Neuronal stem cell (in vitro differentiated cells): Measurements from ENCODE around the gene EFCAB11.

ENCODE experiments used
- DNase-seq: peaks from one replicate; pipeline ENCODE4 v3.0.0-alpha.2; 2013; ENCODE audit warnings: low spot score
- H2AFZ ChIP-seq: one replicate; pipeline ENCODE4 v1.6.1; 2013; ENCODE audit warnings: mild to moderate bottlenecking, low read length, inconsistent platforms
- H2AK5ac ChIP-seq: 2 replicates; pipeline ENCODE4 v1.6.1; 2013; ENCODE audit warnings: low read depth, mild to moderate bottlenecking, inconsistent platforms, low read length, moderate library complexity, mixed read lengths
- H2BK120ac ChIP-seq: 2 replicates; pipeline ENCODE4 v1.6.1; 2013; ENCODE audit warnings: low read depth, mild to moderate bottlenecking, inconsistent platforms, low read length, moderate library complexity, mixed read lengths
- H2BK12ac ChIP-seq: one replicate; pipeline ENCODE4 v1.6.1; 2013; ENCODE audit warnings: low read length, inconsistent platforms
- H2BK15ac ChIP-seq: 2 replicates; pipeline ENCODE4 v1.6.1; 2013; ENCODE audit warnings: mild to moderate bottlenecking, low read length, inconsistent platforms, mixed read lengths
- H2BK5ac ChIP-seq: one replicate; pipeline ENCODE4 v1.6.1; 2013; ENCODE audit warnings: inconsistent platforms, mild to moderate bottlenecking, low read length, moderate library complexity
- H3K14ac ChIP-seq: one replicate; pipeline ENCODE4 v1.6.1; 2013; ENCODE audit warnings: low read length, inconsistent platforms
- H3K18ac ChIP-seq: 2 replicates; pipeline ENCODE4 v1.6.1; 2013; ENCODE audit warnings: low read length, inconsistent platforms
- H3K23ac ChIP-seq: 2 replicates; pipeline ENCODE4 v1.6.1; 2013; ENCODE audit warnings: low read depth, mild to moderate bottlenecking, mixed read lengths, low read length, inconsistent platforms; ENCODE audit not compliant: poor library complexity
- H3K27ac ChIP-seq: replicated peaks from 3 replicates; pipeline ENCODE4 v1.5.1; 2013; ENCODE audit warnings: low read length, inconsistent platforms
- H3K27me3 ChIP-seq, 3 experiments: 2 replicates each; pipeline ENCODE4 v1.6.1; 2013; ENCODE audit warnings: low read length in 3 of 3, mild to moderate bottlenecking in 2 of 3, inconsistent platforms in 1 of 3, low read depth in 1 of 3, mixed read lengths in 1 of 3, moderate library complexity in 1 of 3; ENCODE audit not compliant: control insufficient read depth in 3 of 3, insufficient read depth in 3 of 3
- H3K36me3 ChIP-seq, 2 donors: replicated peaks in 1 of 2; 2 replicates each; pipeline ENCODE4 v1.6.1; 2013; ENCODE audit warnings: low read length in 2 of 2; ENCODE audit not compliant: control insufficient read depth in 2 of 2, insufficient read depth in 2 of 2
- H3K4ac ChIP-seq: 2 replicates; pipeline ENCODE4 v1.6.1; 2013; ENCODE audit warnings: inconsistent platforms, mild to moderate bottlenecking, low read length, moderate library complexity
- H3K4me1 ChIP-seq, 2 donors: 1 replicate in 1 of 2; 2 replicates in 1 of 2; pipeline ENCODE4 v1.6.1; 2013; ENCODE audit warnings: low read length in 2 of 2, low read depth in 1 of 2; ENCODE audit not compliant: control insufficient read depth in 2 of 2, insufficient read depth in 1 of 2
- H3K4me2 ChIP-seq: one replicate; pipeline ENCODE4 v1.6.1; 2013; ENCODE audit warnings: mild to moderate bottlenecking, low read length, inconsistent platforms; ENCODE audit not compliant: insufficient read depth, poor library complexity, severe bottlenecking
- H3K4me3 ChIP-seq, 2 donors: 2 replicates each; pipeline ENCODE4 v1.5.1; 2013; ENCODE audit warnings: low read length in 2 of 2, mild to moderate bottlenecking in 2 of 2, inconsistent platforms in 1 of 2, moderate library complexity in 1 of 2
- H3K79me1 ChIP-seq: one replicate; pipeline ENCODE4 v1.6.1; 2013; ENCODE audit warnings: low read depth, mild to moderate bottlenecking, inconsistent platforms, low read length, moderate library complexity
- H3K9ac ChIP-seq: one replicate; pipeline ENCODE4 v1.6.1; 2013; ENCODE audit warnings: mild to moderate bottlenecking, low read depth, low read length, inconsistent platforms; ENCODE audit not compliant: poor library complexity
- H3K9me3 ChIP-seq, 2 donors: replicated peaks in 1 of 2; 2 replicates each; pipeline versions ENCODE3 to v1.6.1; 2013; ENCODE audit warnings: low read length in 2 of 2, mild to moderate bottlenecking in 2 of 2, inconsistent platforms in 1 of 2, low read depth in 1 of 2, mixed read lengths in 1 of 2, moderate library complexity in 1 of 2; ENCODE audit not compliant: control insufficient read depth in 2 of 2, insufficient read depth in 1 of 2
- H4K8ac ChIP-seq: one replicate; pipeline ENCODE4 v1.6.1; 2013; ENCODE audit warnings: low read depth, mild to moderate bottlenecking, inconsistent platforms, low read length, moderate library complexity
- H4K91ac ChIP-seq: one replicate; pipeline ENCODE4 v1.6.1; 2013; ENCODE audit warnings: low read length, low read depth, mild to moderate bottlenecking, inconsistent platforms; ENCODE audit not compliant: poor library complexity
- WGBS, 2 donors: extraction: QIAGEN DNeasy Blood & Tissue Kit; methylation state at CpG; one replicate each; pipeline ENCODE4 v1.1.7; 2013; ENCODE audit warnings: missing lambda C conversion rate in 2 of 2, mixed read lengths in 1 of 2; ENCODE audit not compliant: insufficient read length in 2 of 2, insufficient replicate concordance in 1 of 2; ENCODE audit errors: extremely low coverage in 2 of 2; 5-methylcytosine and 5-hydroxymethylcytosine counted together

Gene EFCAB11

GRCh38 chr14:89908712-89909450, 45.6 kb downstream of the EFCAB11 start:
- Histone ChIP-seq H3K9ac (no peak overlapping the region), H4K8ac (no peak overlapping the region), H3K23ac (no peak overlapping the region), H3K27ac (no peak overlapping the region), H3K4me1 (peaks cover 7 to 27% of the 10 kb centered on the region in 2 donors), H3K9me3 (no peaks in the 10 kb centered on the region), H2BK5ac (no peak overlapping the region), H2BK15ac (no peak overlapping the region), H2BK12ac (no peak overlapping the region), H4K91ac (no peak overlapping the region), H3K4ac (no peak overlapping the region), H2AFZ (no peak overlapping the region), H3K18ac (no peak overlapping the region), H3K4me3 (no peak overlapping the region), H3K14ac (no peak overlapping the region), H3K79me1 (no peaks in the 10 kb centered on the region), H2AK5ac (no peak overlapping the region), H3K36me3 (no peaks in the 10 kb centered on the region), H3K4me2 (no peak overlapping the region), H3K27me3 (no peaks in the 10 kb centered on the region), H2BK120ac (no peak overlapping the region)
- no peak for DNase-seq
- WGBS, 2 donors = no CpG with 5 or more reads among the region's 9 CpGs

GRCh38 chr14:89907655-89908054, 46.9 kb downstream of the EFCAB11 start:
- Histone ChIP-seq H3K9ac (no peak overlapping the region), H3K18ac (no peak overlapping the region), H2BK5ac (no peak overlapping the region), H2AFZ (no peak overlapping the region), H4K8ac (no peak overlapping the region), H3K4me2 (no peak overlapping the region), H3K4me3 (no peak overlapping the region), H3K14ac (no peak overlapping the region), H3K4me1 (peaks cover 7 to 20% of the 10 kb centered on the region in 2 donors), H2BK12ac (no peak overlapping the region), H2AK5ac (no peak overlapping the region), H4K91ac (no peak overlapping the region), H3K9me3 (no peaks in the 10 kb centered on the region), H3K27ac (no peak overlapping the region), H2BK120ac (no peak overlapping the region), H2BK15ac (no peak overlapping the region), H3K79me1 (no peaks in the 10 kb centered on the region), H3K4ac (no peak overlapping the region), H3K36me3 (no peaks in the 10 kb centered on the region), H3K27me3 (no peaks in the 10 kb centered on the region), H3K23ac (no peak overlapping the region)
- no CpG with 5 or more reads among the region's 4 CpGs for WGBS, 2 donors
- no peak for DNase-seq

DNA sequence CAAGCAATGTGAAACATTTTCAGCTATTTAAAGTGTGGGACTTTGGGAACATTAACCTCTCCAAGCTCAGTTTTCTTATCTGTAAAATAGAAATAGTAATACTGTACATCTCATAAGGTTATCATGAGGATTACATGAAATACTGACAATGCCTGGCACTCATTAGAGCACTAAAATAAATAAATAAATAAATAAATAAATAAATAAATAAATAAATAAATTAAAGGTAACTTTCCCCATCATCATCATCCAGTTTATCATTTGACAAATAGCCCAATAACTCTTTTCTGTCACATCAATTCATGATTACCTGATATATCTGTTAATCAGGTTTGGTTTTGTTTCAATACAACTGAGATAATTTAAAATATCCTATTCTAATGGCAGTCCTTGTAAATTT, 48.5 kb downstream of the EFCAB11 start:
- Histone ChIP-seq H3K4ac (no peak overlapping the region), H3K36me3 (no peaks in the 10 kb centered on the region), H4K91ac (no peak overlapping the region), H3K4me1 (peaks cover 0 to 7% of the 10 kb centered on the region in 2 donors), H2BK5ac (no peak overlapping the region), H3K23ac (no peak overlapping the region), H3K4me2 (no peak overlapping the region), H2BK15ac (no peak overlapping the region), H3K9me3 (no peaks in the 10 kb centered on the region), H3K4me3 (no peak overlapping the region), H3K79me1 (no peaks in the 10 kb centered on the region), H3K27ac (no peak overlapping the region), H4K8ac (no peak overlapping the region), H3K18ac (no peak overlapping the region), H3K14ac (no peak overlapping the region), H2AK5ac (no peak overlapping the region), H2BK120ac (no peak overlapping the region), H3K9ac (no peak overlapping the region), H3K27me3 (no peaks in the 10 kb centered on the region), H2BK12ac (no peak overlapping the region), H2AFZ (no peak overlapping the region)
- no peak for DNase-seq

- H2BK15ac ChIP-seq = no peak overlapping the region
- H3K36me3 ChIP-seq = no peaks in the 10 kb centered on the region
- H3K4ac ChIP-seq = no peak overlapping the region
- WGBS, 2 donors = no CpG with 5 or more reads among the region's 4 CpGs
- no peak overlapping the region for H3K4me3 ChIP-seq
- no peaks in the 10 kb centered on the region for H3K79me1 ChIP-seq
- no peak overlapping the region for H3K4me2 ChIP-seq
- no peaks in the 10 kb centered on the region for H3K4me1 ChIP-seq
- no peak overlapping the region for H4K8ac ChIP-seq
- H2AFZ ChIP-seq = no peak overlapping the region
- no peak overlapping the region for H2BK12ac ChIP-seq
- H3K18ac ChIP-seq = no peak overlapping the region
- H3K9me3 ChIP-seq = no peaks in the 10 kb centered on the region
- H2BK120ac ChIP-seq = no peak overlapping the region
- no peak overlapping the region for H2AK5ac ChIP-seq
- no peak overlapping the region for H3K9ac ChIP-seq
- no peak overlapping the region for H2BK5ac ChIP-seq
- H3K27ac ChIP-seq = no peak overlapping the region
- H3K27me3 ChIP-seq = no peaks in the 10 kb centered on the region
- no peak overlapping the region for H4K91ac ChIP-seq
- no peak for DNase-seq
- no peak overlapping the region for H3K14ac ChIP-seq
- no peak overlapping the region for H3K23ac ChIP-seq
These were observed 51.1 kb downstream of the EFCAB11 start for GRCh38 chr14:89903340-89903952.
